HG03064 (cell line): ENCODE data around the gene CAPZB.

Experiments
- ATAC-seq: cut with Tn5 transposase; IDR thresholded peaks from one replicate; pipeline ENCODE4 v1.9.1; 2021; ENCODE audit warnings: low read depth; ENCODE audit not compliant: unreplicated experiment

Gene CAPZB

DNA sequence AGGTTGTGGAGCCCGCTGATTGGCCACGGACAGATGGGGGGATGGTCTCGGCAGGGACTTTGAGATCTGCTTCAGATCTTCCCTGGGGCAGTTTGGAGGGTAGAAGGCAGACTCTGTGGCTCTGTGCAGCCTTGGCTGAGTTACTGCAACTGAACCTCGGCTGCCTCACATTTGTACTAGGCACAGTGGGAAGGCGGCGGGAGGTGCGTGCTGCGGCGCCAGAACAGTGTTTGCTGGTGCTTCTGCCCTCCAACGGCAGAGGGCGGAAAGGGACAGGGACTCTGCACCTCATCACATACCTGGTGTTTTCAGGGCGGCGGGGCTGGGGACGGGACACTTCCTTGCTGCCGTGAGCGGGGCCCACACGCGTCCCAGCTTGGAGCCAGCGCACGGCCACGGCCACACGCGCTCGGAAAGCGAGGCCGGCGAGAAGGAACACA is 147.0 kb downstream of the CAPZB start:
- no peak for ATAC-seq

DNA sequence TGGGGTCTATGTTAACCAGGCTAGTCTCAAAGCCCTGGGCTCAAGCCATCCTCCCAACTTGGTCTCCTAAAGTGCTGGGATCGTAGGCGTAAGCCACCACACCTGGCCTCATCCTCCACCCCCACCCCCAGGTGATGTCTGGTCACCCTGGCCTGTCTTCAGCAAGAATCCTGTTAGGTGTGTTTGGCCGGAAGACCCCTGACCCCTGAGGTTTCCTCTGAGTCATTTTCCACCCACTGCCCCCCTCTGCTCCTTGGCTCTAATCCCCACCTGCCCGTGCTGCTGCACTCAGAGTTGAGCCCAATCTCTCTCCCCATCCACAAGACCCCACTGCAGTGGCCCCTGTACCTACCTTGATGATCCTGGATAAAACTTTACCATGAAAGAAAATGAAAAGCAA is 148.1 kb downstream of the CAPZB start:
- no peak for ATAC-seq

DNA sequence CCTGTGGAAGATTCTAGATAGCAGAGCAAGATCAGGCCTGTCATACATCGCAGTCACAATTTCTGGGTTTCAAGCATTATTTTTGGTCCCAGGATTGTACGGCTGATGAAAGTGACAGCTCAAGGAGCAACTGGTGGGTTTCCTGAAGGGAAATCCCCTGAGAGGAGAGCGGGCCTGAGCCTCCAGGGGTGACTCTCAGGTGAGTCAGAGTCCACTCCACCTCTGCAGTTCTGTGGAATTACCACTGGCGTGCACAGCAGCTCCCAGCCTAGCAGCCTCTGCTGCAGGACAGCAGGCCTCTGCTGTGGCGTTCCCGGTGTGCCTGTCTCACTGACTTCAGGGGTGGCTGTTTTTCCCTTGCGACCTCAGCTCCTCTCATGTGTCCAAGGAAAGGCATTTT is 148.8 kb downstream of the CAPZB start:
- no peak for ATAC-seq

- no peak for ATAC-seq
These were observed 151.6 kb downstream of the CAPZB start for GRCh38 chr1:19333587-19334354.

DNA sequence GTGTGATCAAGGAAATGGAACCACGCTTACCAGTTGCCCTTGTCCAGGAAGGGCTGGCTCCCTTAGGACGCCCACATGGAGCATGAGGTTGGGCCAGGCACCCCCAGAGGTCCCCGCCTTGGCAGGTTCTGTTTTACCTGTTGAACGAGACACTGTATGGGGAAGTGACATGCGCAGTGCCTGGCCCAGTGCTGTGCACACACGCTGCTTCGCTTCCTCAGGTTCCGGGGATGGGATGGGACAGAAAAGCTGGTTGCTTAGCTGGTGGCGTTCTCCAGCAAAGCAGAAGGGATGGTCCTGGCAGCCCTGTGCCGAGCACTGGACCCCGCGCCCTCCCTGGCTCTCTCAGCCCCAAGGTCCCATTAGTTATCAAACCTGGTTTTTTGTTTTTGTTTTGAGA is 152.5 kb downstream of the CAPZB start:
- ATAC-seq, result no peak

- ATAC-seq, result no peak
These were observed 154.0 kb downstream of the CAPZB start for GRCh38 chr1:19331262-19331878.

- no peak for ATAC-seq
These were observed 154.7 kb downstream of the CAPZB start for GRCh38 chr1:19330449-19331135.

- no peak for ATAC-seq
These were observed 155.7 kb downstream of the CAPZB start for GRCh38 chr1:19329611-19330010.

DNA sequence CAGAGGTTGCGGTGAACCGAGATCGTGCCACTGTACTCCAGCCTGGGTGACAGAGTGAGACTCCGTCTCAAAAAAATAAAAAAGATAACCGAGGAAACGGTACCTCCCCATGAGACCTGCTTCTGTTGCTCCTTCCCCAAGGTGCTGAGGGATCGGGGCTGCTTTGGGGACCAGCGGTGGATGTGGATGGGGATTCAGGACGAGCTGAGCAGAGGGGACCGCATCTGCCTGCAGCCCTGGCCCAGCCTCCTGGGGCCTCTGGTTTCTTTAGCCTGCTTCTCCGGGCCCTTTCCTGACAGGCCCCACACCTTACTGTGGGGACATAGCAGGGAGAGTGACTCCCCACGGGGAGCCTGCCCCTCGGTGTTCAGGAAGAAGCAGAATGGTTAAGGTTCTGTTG is 156.2 kb downstream of the CAPZB start:
- no peak for ATAC-seq

- ATAC-seq, result no peak
These were observed 156.9 kb downstream of the CAPZB start for GRCh38 chr1:19328486-19328885.

GRCh38 chr1:19327736-19328135 is 157.6 kb downstream of the CAPZB start:
- ATAC-seq, result no peak

GRCh38 chr1:19327301-19327700 is 158.0 kb downstream of the CAPZB start:
- ATAC-seq, result no peak

GRCh38 chr1:19326748-19327065 is 158.6 kb downstream of the CAPZB start:
- no peak for ATAC-seq

GRCh38 chr1:19325958-19326747 is 159.2 kb downstream of the CAPZB start:
- ATAC-seq, result no peak

DNA sequence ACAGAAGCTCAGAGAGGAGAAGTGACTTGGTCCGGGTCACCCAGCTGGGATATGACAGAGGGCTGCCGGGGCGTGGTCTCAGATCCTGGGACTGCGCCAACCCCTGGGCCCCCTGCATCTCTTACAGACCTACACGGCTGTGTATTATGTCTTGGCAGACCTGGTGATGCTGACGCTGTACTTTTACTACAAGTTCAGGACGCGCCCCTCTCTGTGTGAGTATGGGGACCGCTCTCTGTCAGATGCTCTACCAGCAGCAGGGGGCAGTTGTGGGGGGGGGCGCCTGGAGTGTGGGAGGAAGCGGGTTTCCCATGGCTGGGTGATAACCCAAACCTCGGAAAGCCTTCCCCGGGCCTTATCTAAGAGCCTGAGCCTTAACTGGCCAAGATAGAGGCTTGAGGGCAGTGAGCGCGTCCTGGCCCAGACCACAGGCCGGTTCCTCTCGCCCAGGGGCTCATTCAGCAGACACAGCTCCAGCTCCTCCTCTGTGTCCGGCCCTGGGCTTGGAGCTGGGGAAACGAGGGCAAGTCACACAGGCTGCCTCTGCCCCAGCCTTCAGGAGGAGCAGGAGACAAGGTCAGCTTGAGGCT is 159.9 kb downstream of the CAPZB start:
- no peak for ATAC-seq

DNA sequence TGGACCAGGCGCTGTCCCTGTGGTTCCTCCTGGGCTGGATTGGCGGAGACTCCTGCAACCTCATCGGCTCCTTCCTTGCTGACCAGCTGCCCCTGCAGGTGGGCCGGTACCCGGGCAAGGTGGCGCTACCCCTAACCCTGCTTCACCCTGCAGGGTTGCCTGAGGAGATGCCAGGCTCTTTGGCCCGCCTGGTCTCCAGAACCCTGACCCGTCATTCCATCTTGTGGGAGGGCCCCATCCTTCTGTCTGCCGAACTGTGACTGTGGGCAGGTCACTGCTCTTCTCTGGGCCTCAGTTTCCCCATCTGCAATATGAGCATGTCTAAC is 160.7 kb downstream of the CAPZB start:
- no peak for ATAC-seq

DNA sequence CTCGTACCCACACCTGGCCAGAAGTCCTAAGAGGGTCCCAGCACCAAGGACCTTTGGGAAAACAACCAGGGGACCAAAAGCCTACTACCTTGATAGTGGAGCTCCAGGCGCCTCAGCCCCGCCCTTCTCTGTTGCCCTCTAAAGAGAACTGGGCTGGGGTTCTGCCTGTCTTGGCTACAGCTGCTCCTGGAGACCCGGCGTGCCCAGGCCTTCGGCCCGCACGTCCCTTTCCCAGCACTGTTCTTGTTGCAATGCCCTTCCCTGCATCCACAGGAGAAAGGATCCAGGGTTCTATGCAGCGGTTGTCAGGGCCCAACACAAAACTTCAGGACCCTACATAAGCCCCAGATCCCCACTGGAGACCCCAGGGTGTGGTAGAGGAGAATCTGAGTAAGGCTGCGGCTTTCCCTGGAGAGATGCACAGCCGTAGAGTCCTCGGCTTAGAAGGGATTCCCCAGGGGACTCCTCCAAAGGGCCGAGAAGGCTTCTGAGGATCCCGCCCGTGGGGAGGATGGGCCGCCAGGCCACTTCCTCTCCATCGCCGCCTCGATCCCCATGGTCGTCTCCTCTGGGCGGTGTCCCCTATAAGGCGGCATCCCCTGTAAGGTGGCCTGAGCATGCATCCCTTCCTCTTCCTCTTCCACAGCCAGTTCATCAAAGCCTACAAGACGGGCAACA is 161.2 kb downstream of the CAPZB start:
- ATAC-seq, result no peak

DNA sequence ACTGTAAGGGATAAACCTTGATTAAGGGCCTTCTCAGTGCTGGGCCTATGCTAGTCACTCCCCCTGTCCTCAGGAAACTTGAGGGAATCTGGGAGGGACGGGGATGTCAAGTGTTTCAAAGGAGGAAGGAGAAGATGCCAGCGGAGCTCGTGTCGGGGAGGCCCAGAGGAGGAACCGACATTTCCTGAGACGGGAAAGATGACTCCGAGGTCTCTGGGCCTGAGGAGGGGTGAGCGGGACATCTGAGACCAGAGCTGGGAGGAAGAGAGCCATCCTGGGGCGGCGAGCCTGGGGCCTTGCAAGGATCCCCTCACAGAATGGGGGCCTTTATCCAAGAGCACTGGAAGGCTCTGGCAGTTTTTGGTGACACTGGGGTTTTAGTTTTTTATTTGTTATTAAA is 162.9 kb downstream of the CAPZB start:
- no peak for ATAC-seq

DNA sequence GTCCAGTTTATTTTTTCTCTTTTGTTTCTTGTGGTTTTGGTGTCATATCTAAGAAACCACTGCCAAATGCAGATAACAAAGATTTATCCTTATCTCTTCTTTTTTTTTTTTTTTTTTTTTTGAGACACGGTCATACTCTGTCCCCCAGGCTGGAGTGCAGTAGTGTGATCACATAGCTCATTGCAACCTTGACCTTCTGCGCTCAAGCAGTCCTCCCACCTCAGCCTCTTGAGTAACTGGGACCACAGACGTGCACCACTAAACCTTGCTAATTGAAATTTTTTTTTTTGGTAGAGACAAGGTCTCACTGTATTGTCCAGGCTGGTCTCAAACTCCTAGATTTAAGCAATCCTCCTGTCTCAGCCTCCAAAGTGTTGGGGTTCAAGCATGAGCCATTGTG is 164.3 kb downstream of the CAPZB start:
- ATAC-seq, result no peak

- no peak for ATAC-seq
These were observed 166.1 kb downstream of the CAPZB start for GRCh38 chr1:19319196-19319595.
